Neural progenitor cell (in vitro differentiated cells): ENCODE data around the gene PEX3. TPM values are rescaled to one million over a fixed set of nuclear protein-coding genes. Genes with fewer than 3 reads are reported as not detected.

Source experiments
- DNase-seq: peaks from one replicate; pipeline ENCODE4 v3.0.0-alpha.2; 2016; ENCODE audit warnings: low spot score
- H2AFZ ChIP-seq: fragments of 200-600 bp; sonication (generic); replicated peaks from 2 replicates; pipeline ENCODE4 v1.6.1; 2016; ENCODE audit warnings: antibody characterized with exemption
- H3F3A ChIP-seq: fragments of 200-600 bp; sonication (generic); 2 replicates; pipeline ENCODE4 v1.6.1; 2016; ENCODE audit warnings: antibody characterized with exemption, low read depth
- H3K27ac ChIP-seq: fragments of 200-600 bp; sonication (generic); 2 replicates; pipeline ENCODE4 v1.5.1; 2016; ENCODE audit warnings: mild to moderate bottlenecking
- H3K27me3 ChIP-seq: fragments of 200-600 bp; sonication (generic); 2 replicates; pipeline ENCODE4 v1.6.1; 2016; ENCODE audit warnings: mild to moderate bottlenecking, moderate library complexity
- H3K36me3 ChIP-seq: fragments of 200-600 bp; sonication (generic); 2 replicates; pipeline ENCODE4 v1.5.1; 2016
- H3K4me1 ChIP-seq: fragments of 200-600 bp; sonication (generic); 2 replicates; pipeline ENCODE4 v1.6.1; 2016; ENCODE audit warnings: mixed run types
- H3K4me2 ChIP-seq: fragments of 200-600 bp; sonication (generic); 2 replicates; pipeline ENCODE4 v1.6.1; 2016
- H3K4me3 ChIP-seq: fragments of 200-600 bp; sonication (generic); 2 replicates; pipeline ENCODE4 v1.5.1; 2016
- H3K79me2 ChIP-seq: fragments of 200-600 bp; sonication (generic); 2 replicates; pipeline ENCODE4 v1.6.1; 2016; ENCODE audit warnings: low read depth
- H3K9ac ChIP-seq: fragments of 200-600 bp; sonication (generic); 2 replicates; pipeline ENCODE4 v1.6.1; 2016
- H3K9me3 ChIP-seq: fragments of 200-600 bp; sonication (generic); 2 replicates; pipeline ENCODE4 v1.5.1; 2016; ENCODE audit warnings: low read depth
- H4K20me1 ChIP-seq: fragments of 200-600 bp; sonication (generic); 2 replicates; pipeline ENCODE4 v1.6.1; 2016; ENCODE audit warnings: low read depth
- H3K27ac Mint-ChIP-seq: 3 replicates; pipeline ENCODE4 v1.8.0; 2021; ENCODE audit warnings: mixed read lengths
- H3K27me3 Mint-ChIP-seq: 2 replicates; pipeline ENCODE4 v1.8.0; 2022; ENCODE audit warnings: low read depth, mild to moderate bottlenecking, inconsistent platforms, moderate library complexity, mixed read lengths; ENCODE audit not compliant: insufficient read depth
- H3K36me3 Mint-ChIP-seq: 3 replicates; pipeline ENCODE4 v1.8.0; 2021; ENCODE audit warnings: mixed read lengths
- H3K4me1 Mint-ChIP-seq: 3 replicates; pipeline ENCODE4 v1.8.0; 2021; ENCODE audit warnings: mixed read lengths
- H3K4me3 Mint-ChIP-seq: 3 replicates; pipeline ENCODE4 v1.8.0; 2021; ENCODE audit warnings: mild to moderate bottlenecking, moderate library complexity, mixed read lengths
- H3K9me3 Mint-ChIP-seq: 3 replicates; pipeline ENCODE4 v1.8.0; 2020; ENCODE audit warnings: mixed read lengths
- EZH2 ChIP-seq: fragments of 200-600 bp; sonication (generic); IDR thresholded peaks from 2 replicates; pipeline ENCODE4 v1.6.1; 2017; ENCODE audit warnings: antibody characterized with exemption, mild to moderate bottlenecking, moderate library complexity
- EZH2phosphoT487 ChIP-seq: fragments of 200-600 bp; sonication (generic); IDR thresholded peaks from 2 replicates; pipeline ENCODE4 v1.6.1; 2017; ENCODE audit warnings: antibody characterized with exemption
- total RNA-seq: library from RNA; depleted of rRNA; stranded (reverse); fragments of >200 nt; gene quantifications from 2 replicates; pipeline ENCODE4 v1.2.3, GENCODE V29; 2015; ENCODE audit warnings: low replicate concordance
- TF ChIP-seq, protein P1 (sequence below): fragments of 200-600 bp; sonication (generic); IDR thresholded peaks from 2 replicates; pipeline ENCODE4 v1.5.1; 2017; ENCODE audit warnings: antibody characterized with exemption, mild to moderate bottlenecking

The PEX3 gene
- total RNA-seq, 1 donor from 2014 or later: 25.5 TPM

DNA sequence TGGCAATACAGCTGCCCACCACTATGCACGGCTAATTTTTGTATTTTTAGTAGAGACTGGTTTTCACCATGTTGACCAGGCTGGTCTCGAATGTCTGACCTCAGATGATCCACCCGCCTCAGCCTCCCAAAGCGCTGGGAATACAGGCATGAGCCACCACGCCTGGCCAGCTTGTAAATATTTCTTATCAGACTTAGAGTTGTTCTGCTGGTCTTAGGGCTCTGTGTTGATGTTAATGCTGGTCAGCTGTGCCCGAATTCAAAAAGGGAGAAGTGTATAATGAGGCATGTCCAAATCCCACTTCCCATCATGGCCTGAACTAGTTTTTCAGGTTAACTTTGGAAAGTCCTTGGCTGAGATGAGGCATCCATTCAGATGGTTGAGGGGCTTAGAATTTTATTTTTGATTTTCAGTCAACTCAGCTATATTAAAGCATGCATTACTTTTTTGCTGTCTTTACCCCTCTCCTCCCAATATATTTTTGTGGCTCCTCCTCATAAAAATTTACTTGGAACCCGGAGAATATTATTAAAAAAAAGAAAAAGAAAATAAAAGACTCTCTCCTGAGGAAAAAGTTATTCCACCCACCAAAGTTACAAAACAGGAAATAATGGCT is 47.8 kb upstream of the PEX3 start:
- no peaks in the 10 kb centered on the region for H3K79me2 ChIP-seq
- peaks cover 11% of the 10 kb centered on the region for H3K4me1 ChIP-seq
- no peak overlapping the region for H3K9ac ChIP-seq
- H4K20me1 ChIP-seq: no peaks in the 10 kb centered on the region
- no peak for DNase-seq
- H3K36me3 ChIP-seq: no peaks in the 10 kb centered on the region
- no peaks in the 10 kb centered on the region for H3K36me3 Mint-ChIP-seq
- H2AFZ ChIP-seq: no peak overlapping the region
- H3K4me1 Mint-ChIP-seq: peaks cover 7% of the 10 kb centered on the region
- H3K27ac Mint-ChIP-seq: no peak overlapping the region
- H3K9me3 ChIP-seq: no peaks in the 10 kb centered on the region
- H3K27me3 ChIP-seq: no peaks in the 10 kb centered on the region
- H3K27me3 Mint-ChIP-seq: no peaks in the 10 kb centered on the region
- H3K27ac ChIP-seq: no peak overlapping the region
- no peaks in the 10 kb centered on the region for H3K9me3 Mint-ChIP-seq
- H3K4me3 Mint-ChIP-seq: no peak overlapping the region
- H3K4me2 ChIP-seq: no peak overlapping the region
- TF ChIP-seq, protein P1, sequence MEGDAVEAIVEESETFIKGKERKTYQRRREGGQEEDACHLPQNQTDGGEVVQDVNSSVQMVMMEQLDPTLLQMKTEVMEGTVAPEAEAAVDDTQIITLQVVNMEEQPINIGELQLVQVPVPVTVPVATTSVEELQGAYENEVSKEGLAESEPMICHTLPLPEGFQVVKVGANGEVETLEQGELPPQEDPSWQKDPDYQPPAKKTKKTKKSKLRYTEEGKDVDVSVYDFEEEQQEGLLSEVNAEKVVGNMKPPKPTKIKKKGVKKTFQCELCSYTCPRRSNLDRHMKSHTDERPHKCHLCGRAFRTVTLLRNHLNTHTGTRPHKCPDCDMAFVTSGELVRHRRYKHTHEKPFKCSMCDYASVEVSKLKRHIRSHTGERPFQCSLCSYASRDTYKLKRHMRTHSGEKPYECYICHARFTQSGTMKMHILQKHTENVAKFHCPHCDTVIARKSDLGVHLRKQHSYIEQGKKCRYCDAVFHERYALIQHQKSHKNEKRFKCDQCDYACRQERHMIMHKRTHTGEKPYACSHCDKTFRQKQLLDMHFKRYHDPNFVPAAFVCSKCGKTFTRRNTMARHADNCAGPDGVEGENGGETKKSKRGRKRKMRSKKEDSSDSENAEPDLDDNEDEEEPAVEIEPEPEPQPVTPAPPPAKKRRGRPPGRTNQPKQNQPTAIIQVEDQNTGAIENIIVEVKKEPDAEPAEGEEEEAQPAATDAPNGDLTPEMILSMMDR: no peak
- no peak for TF ChIP-seq EZH2
- TF ChIP-seq EZH2phosphoT487: no peak
- H3F3A ChIP-seq: no peaks in the 10 kb centered on the region
- H3K4me3 ChIP-seq: no peak overlapping the region

DNA sequence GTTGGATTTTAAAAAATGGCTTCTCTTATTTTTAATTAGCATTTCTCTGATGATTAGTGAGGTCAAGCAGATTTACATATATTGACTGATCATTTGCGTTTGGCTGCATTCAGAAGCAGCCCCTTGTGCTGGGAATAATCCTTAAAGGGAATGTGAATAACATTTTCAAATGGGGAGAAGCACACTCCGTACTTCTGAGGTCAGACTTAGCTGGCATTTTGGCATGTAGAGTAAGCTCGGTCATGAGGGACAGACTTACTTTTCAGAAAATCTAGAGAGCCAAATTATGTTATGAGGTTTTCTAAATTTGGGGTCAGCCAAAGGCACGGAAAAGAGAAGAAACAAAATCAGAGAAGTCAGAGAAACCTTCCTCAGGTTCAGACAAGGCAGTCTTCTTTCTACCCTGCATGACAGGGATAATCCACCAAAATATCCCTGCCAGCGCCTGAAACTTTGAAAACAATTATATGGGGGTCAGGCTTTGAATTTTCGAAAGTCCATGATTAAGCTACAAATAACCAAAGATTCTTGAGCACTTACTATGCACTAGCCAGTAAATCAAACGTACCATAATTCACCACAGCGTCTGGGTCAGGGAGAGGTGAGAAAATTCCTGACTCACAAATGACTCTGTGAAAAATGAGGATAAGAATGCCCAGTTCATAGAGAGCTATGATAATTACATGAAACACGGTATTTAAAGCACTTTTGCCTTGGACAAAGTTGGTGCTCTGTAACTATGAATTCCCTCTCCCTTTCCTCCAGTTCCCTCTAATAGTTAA is 45.0 kb upstream of the PEX3 start:
- Mint-ChIP-seq H3K27ac (no peak overlapping the region), H3K9me3 (no peaks in the 10 kb centered on the region), H3K27me3 (peaks cover 2% of the 10 kb centered on the region), H3K4me1 (peaks cover 7% of the 10 kb centered on the region), H3K4me3 (no peak overlapping the region), H3K36me3 (no peaks in the 10 kb centered on the region)
- Histone ChIP-seq H3K9me3 (no peaks in the 10 kb centered on the region), H3F3A (no peaks in the 10 kb centered on the region), H2AFZ (no peak overlapping the region), H3K79me2 (no peaks in the 10 kb centered on the region), H3K27ac (no peak overlapping the region), H3K4me1 (peaks cover 11% of the 10 kb centered on the region), H3K27me3 (no peaks in the 10 kb centered on the region), H4K20me1 (no peaks in the 10 kb centered on the region), H3K36me3 (no peaks in the 10 kb centered on the region), H3K4me3 (no peak overlapping the region), H3K9ac (no peak overlapping the region), H3K4me2 (no peak overlapping the region)
- no peak for TF ChIP-seq EZH2
- TF ChIP-seq, protein P1: no peak
- no peak for DNase-seq

GRCh38 chr6:143406673-143407072 is 43.9 kb upstream of the PEX3 start:
- peaks cover 1% of the 10 kb centered on the region for H3K4me1 ChIP-seq
- H3K79me2 ChIP-seq: no peaks in the 10 kb centered on the region
- H3F3A ChIP-seq: no peaks in the 10 kb centered on the region
- no peaks in the 10 kb centered on the region for H3K9me3 ChIP-seq
- H3K27me3 ChIP-seq: no peaks in the 10 kb centered on the region
- Mint-ChIP-seq H3K36me3 (no peaks in the 10 kb centered on the region), H3K9me3 (no peaks in the 10 kb centered on the region), H3K27ac (no peak overlapping the region), H3K4me1 (peaks cover 12% of the 10 kb centered on the region), H3K27me3 (peaks cover 2% of the 10 kb centered on the region), H3K4me3 (no peak overlapping the region)
- H3K27ac ChIP-seq: no peak overlapping the region
- H4K20me1 ChIP-seq: no peaks in the 10 kb centered on the region
- no peaks in the 10 kb centered on the region for H3K36me3 ChIP-seq
- DNase-seq: no peak
- H3K4me3 ChIP-seq: no peak overlapping the region
- no peak overlapping the region for H2AFZ ChIP-seq
- TF ChIP-seq, protein P1: no peak
- TF ChIP-seq EZH2phosphoT487: no peak
- TF ChIP-seq EZH2: no peak
- no peak overlapping the region for H3K9ac ChIP-seq
- no peak overlapping the region for H3K4me2 ChIP-seq
